ENCODE measurements around the gene CARD9. TPM values are rescaled to one million over a fixed set of nuclear protein-coding genes. Genes with fewer than 3 reads are reported as not detected.
"Not testable (repeated sequence)": the region's sequence is repeated elsewhere in the genome, so short reads cannot be mapped to it uniquely, and the experiment has no call there.

CARD9 gene
- total RNA-seq, 2 donors from 2014 or later: 1.2 to 1.7 TPM

DNA sequence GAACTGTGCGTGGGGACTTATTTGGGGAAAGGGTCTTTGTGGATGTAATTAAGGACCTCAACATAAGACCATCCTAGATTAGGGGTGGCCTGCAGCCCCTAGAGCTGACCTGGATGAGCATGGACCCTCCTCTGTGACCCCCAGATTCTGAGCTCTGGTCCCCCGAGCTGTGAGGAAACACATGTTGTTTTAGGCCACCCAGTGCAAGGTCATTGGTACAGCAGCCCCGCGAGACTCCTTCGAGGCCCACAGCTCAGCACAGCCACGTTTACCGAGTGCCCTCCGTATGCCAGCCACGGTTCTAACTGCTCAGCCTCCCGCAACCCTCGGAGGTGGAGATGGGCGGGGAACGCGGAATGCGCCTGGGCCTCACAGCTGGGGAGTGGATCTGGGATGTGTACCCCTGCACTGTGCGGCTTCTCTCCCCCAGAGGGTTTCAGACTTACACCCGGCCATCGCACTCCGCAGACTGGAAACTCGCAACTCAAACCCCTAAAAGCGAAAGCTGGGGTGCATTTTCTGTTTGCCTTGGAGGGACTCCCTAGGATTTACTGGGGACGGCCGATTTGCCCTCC is 50.6 kb downstream of the CARD9 start:
- peaks cover 6% of the 10 kb centered on the region for H3K27me3 ChIP-seq
- no peak overlapping the region for H3K4me3 ChIP-seq
- no peaks in the 10 kb centered on the region for H3K9me3 ChIP-seq
- DNase-seq: no peak
- TF ChIP-seq, protein P1, sequence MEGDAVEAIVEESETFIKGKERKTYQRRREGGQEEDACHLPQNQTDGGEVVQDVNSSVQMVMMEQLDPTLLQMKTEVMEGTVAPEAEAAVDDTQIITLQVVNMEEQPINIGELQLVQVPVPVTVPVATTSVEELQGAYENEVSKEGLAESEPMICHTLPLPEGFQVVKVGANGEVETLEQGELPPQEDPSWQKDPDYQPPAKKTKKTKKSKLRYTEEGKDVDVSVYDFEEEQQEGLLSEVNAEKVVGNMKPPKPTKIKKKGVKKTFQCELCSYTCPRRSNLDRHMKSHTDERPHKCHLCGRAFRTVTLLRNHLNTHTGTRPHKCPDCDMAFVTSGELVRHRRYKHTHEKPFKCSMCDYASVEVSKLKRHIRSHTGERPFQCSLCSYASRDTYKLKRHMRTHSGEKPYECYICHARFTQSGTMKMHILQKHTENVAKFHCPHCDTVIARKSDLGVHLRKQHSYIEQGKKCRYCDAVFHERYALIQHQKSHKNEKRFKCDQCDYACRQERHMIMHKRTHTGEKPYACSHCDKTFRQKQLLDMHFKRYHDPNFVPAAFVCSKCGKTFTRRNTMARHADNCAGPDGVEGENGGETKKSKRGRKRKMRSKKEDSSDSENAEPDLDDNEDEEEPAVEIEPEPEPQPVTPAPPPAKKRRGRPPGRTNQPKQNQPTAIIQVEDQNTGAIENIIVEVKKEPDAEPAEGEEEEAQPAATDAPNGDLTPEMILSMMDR (IDR thresholded peaks at IDR 0.05): no peak
- H3K27ac ChIP-seq: no peak overlapping the region
- H3K9ac ChIP-seq (ENCODE audit: low read depth in 2 of 2, low read length in 2 of 2): no peak overlapping the region
- no peaks in the 10 kb centered on the region for H3K36me3 ChIP-seq
- H3K4me1 ChIP-seq: no peaks in the 10 kb centered on the region
- intact Hi-C loops (cut with DNase I): no loop called here

DNA sequence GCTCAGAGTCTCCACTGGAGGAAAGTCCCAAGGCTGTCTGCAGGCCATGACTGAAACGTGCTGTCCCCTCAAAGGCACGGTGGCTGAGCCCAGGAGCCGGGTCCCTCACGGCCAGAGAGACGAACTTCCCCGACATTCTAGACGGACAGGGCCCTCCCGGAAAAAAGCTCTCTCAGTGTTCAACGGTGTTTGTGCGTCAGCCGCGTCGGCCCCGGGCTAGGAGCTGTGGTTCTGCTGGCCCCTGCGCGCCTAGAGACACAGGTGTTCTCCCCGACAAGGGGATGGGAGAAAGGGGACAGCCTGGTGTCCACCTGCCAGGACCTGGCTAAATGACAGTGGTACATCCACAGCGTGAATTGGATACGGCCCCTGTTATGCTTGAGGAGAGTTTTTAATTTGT is 51.9 kb downstream of the CARD9 start:
- Histone ChIP-seq H3K9me3 (no peaks in the 10 kb centered on the region), H3K4me3 (no peak overlapping the region), H3K36me3 (no peaks in the 10 kb centered on the region), H3K27ac (no peak overlapping the region), H3K4me1 (no peaks in the 10 kb centered on the region), H3K27me3 (peaks cover 4% of the 10 kb centered on the region), H3K9ac (ENCODE audit: low read depth in 2 of 2, low read length in 2 of 2) (no peak overlapping the region)
- TF ChIP-seq, protein P1 (IDR thresholded peaks at IDR 0.05): no peak
- DNase-seq: no peak
- intact Hi-C loops (cut with DNase I): no loop called here

DNA sequence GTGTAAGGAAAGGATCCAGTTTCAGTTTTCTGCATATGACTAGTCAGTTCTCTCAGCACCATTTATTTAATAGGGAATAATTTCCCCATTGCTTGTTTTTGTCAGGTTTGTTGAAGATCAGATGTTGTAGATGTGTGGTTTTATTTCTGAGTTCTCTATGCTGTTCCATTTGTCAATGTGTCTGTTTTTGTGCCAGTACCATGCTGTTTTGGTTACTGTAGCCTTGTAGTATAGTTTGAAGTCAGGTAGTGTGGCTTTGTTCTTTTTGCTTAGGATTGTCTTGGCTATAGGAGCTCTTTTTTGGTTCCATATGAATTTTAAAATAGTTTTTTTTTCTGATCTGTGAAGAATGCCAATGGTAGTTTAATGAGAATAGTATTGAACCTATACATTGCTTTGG is 52.5 kb downstream of the CARD9 start:
- DNase-seq; H3K9ac ChIP-seq (ENCODE audit: low read depth in 2 of 2, low read length in 2 of 2); intact Hi-C loops (cut with DNase I); H3K27me3 ChIP-seq; H3K4me3 ChIP-seq; H3K27ac ChIP-seq; H3K4me1 ChIP-seq; H3K9me3 ChIP-seq; H3K36me3 ChIP-seq: not testable (repeated sequence)

DNA sequence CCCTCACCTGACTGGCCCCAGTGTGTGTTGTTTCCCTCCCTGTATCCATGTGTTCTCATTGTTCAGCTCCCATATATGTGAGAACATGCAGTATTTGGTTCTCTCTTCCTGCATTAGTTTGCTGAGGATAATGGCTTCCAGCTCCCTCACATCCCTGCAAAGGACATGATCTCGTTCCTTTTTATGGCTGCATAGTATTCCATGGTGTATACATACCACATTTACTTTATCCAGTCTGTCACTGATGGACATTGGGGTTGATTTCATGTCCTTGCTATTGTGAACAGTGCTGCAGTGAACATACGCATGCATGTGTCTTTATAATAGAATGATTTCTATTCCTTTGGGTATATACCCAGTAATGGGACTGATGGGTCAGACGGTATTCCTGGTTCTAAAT is 53.5 kb downstream of the CARD9 start:
- H3K4me3 ChIP-seq; intact Hi-C loops (cut with DNase I); H3K27me3 ChIP-seq; H3K9ac ChIP-seq (ENCODE audit: low read depth in 2 of 2, low read length in 2 of 2); H3K27ac ChIP-seq; H3K9me3 ChIP-seq; H3K36me3 ChIP-seq; DNase-seq; H3K4me1 ChIP-seq: not testable (repeated sequence)

DNA sequence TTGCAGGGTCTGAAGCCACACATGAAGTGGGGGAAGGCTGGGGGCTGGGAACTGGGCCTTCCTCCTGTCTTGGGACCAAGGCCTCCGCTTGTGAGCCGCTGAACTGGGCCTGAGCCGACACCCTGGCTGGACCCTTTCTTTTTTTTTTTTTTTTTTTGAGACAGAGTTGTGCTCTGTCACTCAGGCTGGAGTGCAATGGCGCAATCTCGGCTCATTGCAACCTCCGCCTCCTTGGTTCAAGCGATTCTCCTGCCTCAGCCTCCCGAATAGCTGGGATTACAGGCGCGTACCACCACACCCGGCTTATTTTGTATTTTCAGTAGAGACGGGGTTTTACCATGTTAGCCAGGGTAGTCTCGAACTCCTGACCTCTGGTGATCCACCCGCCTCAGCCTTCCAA is 54.2 kb downstream of the CARD9 start:
- H3K4me3 ChIP-seq; H3K9ac ChIP-seq (ENCODE audit: low read depth in 2 of 2, low read length in 2 of 2); H3K9me3 ChIP-seq; H3K4me1 ChIP-seq; H3K27ac ChIP-seq; intact Hi-C loops (cut with DNase I); H3K27me3 ChIP-seq; H3K36me3 ChIP-seq; DNase-seq: not testable (repeated sequence)

DNA sequence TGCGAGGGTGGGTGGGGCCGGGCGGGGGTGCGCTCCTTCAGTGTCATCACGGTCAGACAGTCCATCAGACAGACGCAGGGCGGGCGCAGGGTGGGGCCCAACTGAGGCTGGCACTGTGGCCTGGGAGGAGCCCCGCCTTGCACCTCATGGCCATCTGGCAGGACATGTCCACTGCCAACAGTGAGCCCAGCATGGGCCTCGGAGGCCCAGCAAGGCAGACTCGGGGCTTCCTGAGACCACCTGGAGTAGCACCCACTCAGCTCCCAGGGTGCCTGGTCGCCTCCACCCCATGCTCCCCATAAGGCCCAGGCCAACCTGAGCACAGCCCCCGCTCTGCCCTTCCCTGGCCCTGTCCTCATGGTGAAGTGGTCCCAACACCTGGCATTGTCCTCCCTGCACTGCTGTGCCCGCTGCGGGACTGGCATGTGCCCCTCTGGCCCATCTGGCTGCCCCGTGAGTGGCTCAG is 54.7 kb downstream of the CARD9 start:
- TF ChIP-seq, protein P1 (IDR thresholded peaks at IDR 0.05): no peak
- H3K36me3 ChIP-seq: no peaks in the 10 kb centered on the region
- intact Hi-C loops (cut with DNase I): no loop called here

DNA sequence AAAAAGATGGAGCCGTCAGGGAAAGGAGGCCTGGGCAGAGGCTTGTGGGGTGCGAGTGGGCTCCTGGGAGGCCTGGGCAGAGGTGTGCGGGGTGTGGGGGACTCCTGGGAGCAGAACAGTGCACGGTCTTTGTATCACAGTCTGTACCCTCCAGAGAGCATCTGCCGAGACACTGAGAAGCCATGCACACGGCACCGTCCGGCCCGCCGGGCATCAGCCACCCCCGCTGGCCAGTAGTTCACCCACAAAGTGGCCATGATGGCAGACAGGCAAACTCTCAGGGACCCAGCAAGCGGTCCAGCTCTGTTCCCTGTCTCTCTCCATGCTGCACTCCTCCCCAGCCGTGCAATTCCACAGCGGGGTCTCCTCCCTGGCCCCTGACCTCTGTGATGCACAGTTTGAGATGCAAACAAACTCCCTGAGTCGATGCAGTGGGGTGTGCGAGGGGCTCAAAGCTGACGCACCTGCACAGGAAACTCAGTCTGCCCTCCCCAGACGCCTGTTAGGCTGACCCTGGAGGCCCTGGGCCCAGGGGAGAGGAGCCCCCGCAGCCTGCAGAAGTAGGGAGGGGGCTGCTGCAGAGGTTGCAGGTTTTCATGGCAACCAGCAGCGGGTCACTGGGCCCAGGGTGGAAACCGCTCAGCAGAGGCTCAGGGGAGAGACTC is 55.2 kb downstream of the CARD9 start:
- Histone ChIP-seq H3K9ac (ENCODE audit: low read depth in 2 of 2, low read length in 2 of 2) (no peak overlapping the region), H3K36me3 (no peaks in the 10 kb centered on the region), H3K4me1 (no peaks in the 10 kb centered on the region), H3K27ac (no peak overlapping the region), H3K4me3 (no peak overlapping the region), H3K9me3 (no peaks in the 10 kb centered on the region), H3K27me3 (no peaks in the 10 kb centered on the region)
- TF ChIP-seq, protein P1 (IDR thresholded peaks at IDR 0.05): no peak
- no peak for DNase-seq
- intact Hi-C loops (cut with DNase I): no loop called here

More for the DNA sequence above, 54.7 kb downstream of the CARD9 start:
- Histone ChIP-seq H3K9ac (ENCODE audit: low read depth in 2 of 2, low read length in 2 of 2) (no peak overlapping the region), H3K4me1 (no peaks in the 10 kb centered on the region), H3K27ac (no peak overlapping the region), H3K9me3 (no peaks in the 10 kb centered on the region), H3K4me3 (no peak overlapping the region), H3K27me3 (no peaks in the 10 kb centered on the region)
- no peak for DNase-seq
